Right lobe of liver (tissue), 6 donors: Measurements from ENCODE around the gene PPFIA4. TPM values are rescaled to one million over a fixed set of nuclear protein-coding genes. Genes with fewer than 3 reads are reported as not detected.

Source experiments
- ATAC-seq, 4 donors: fragments of 200-7000 bp; cut with Tn5 transposase; one replicate each; pipeline ENCODE4 v1.9.1; 2020; ENCODE audit warnings: mild to moderate bottlenecking in 4 of 4, moderate library complexity in 4 of 4
- DNase-seq, 3 donors: peaks; one replicate each; pipeline ENCODE4 v3.0.0-alpha.2; 2020
- H3K27ac ChIP-seq, 3 donors: fragments of 200-600 bp; one replicate each; pipeline ENCODE4 v1.8.0; 2022
- H3K27me3 ChIP-seq, 2 donors: fragments of 200-600 bp; one replicate each; pipeline ENCODE4 v1.8.0; 2022
- H3K36me3 ChIP-seq, 4 donors: fragments of 200-600 bp; sonication (generic) in 1 of 4; one replicate each; pipeline versions ENCODE4 v1.5.1 to v1.8.0; 2017 to 2022; ENCODE audit warnings: control low read depth in 1 of 4
- H3K4me1 ChIP-seq, 4 donors: fragments of 200-600 bp; sonication (generic) in 1 of 4; one replicate each; pipeline versions ENCODE4 v1.5.1 to v1.8.0; 2017 to 2022; ENCODE audit warnings: control low read depth in 1 of 4
- H3K4me3 ChIP-seq, 3 donors: fragments of 200-600 bp; one replicate each; pipeline ENCODE4 v1.8.0; 2022
- H3K9me3 ChIP-seq, 4 donors: fragments of 200-600 bp; sonication (generic) in 1 of 4; one replicate each; pipeline versions ENCODE4 v1.5.1 to v1.8.0; 2017 to 2022; ENCODE audit warnings: control low read depth in 1 of 4
- POLR2A ChIP-seq: fragments of 450-650 bp; IDR thresholded peaks from one replicate; pipeline ENCODE4 v1.6.1; 2017; ENCODE audit warnings: antibody characterized with exemption, mild to moderate bottlenecking
- WGBS: methylation state at CpG from one replicate; pipeline ENCODE4 v1.1.6; 2018; ENCODE audit warnings: low coverage, low lambda C conversion rate; ENCODE audit not compliant: insufficient coverage; ENCODE audit errors: missing lambda C conversion rate; 5-methylcytosine and 5-hydroxymethylcytosine counted together
- intact Hi-C, 2 donors: fragments of 100-400 bp; cut with DNase I; formaldehyde crosslinking; loops; one replicate each; pipeline versions ENCODE4 v1.11.2 to v1.14.1; 2022
- total RNA-seq, 6 experiments: library from RNA; depleted of rRNA in 2 of 6; stranded (reverse); fragments of >200 nt in 2 of 6; fragmentation: NEBNext Ultra II Directional in 3 of 6; extraction: Animal tissue kit (Norgen Biotek cat#: 25700) in 3 of 6; gene quantifications; one replicate each; pipeline versions ENCODE4 v1.1.0 to v1.2.4, GENCODE V29; 2016 to 2023
- TF ChIP-seq, protein P1 (sequence below), 4 donors: fragments of 200-600 bp in 3 of 4; fragments of 450-650 bp in 1 of 4; IDR thresholded peaks; one replicate each; pipeline versions ENCODE4 v1.5.1 to v1.8.0; 2016 to 2022; ENCODE audit warnings: antibody characterized with exemption in 4 of 4, mild to moderate bottlenecking in 2 of 4
- donor health status: DM: no; HTN: yes; CAD: no.
- donor health status: DM: no; HTN: no; CAD: no.
- donor health status: DM: no; HTN: no; CAD: no.
- donor health status: DM: no; HTN: yes; CAD: no.
- donor health status: DM: no; HTN: yes; CAD: no.

The PPFIA4 gene
- total RNA-seq, 6 experiments from 2014 or later: 0.18 to 5.5 (median 0.49) TPM; not detected in 1

- H3K36me3 ChIP-seq: no peaks in the 10 kb centered on the region
- no peaks in the 10 kb centered on the region for H3K9me3 ChIP-seq
- no peak overlapping the region for H3K27ac ChIP-seq
- H3K4me3 ChIP-seq: no peak overlapping the region
- H3K27me3 ChIP-seq: no peaks in the 10 kb centered on the region
- DNase-seq (no peak), ATAC-seq (no peak)
- 94% methylated on average over 3 of the region's 17 CpGs for WGBS
- TF ChIP-seq POLR2A: no peak
- TF ChIP-seq, protein P1, sequence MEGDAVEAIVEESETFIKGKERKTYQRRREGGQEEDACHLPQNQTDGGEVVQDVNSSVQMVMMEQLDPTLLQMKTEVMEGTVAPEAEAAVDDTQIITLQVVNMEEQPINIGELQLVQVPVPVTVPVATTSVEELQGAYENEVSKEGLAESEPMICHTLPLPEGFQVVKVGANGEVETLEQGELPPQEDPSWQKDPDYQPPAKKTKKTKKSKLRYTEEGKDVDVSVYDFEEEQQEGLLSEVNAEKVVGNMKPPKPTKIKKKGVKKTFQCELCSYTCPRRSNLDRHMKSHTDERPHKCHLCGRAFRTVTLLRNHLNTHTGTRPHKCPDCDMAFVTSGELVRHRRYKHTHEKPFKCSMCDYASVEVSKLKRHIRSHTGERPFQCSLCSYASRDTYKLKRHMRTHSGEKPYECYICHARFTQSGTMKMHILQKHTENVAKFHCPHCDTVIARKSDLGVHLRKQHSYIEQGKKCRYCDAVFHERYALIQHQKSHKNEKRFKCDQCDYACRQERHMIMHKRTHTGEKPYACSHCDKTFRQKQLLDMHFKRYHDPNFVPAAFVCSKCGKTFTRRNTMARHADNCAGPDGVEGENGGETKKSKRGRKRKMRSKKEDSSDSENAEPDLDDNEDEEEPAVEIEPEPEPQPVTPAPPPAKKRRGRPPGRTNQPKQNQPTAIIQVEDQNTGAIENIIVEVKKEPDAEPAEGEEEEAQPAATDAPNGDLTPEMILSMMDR (IDR thresholded peaks at IDR 0.05): no peak
- intact Hi-C loops: no loop called here
- no peaks in the 10 kb centered on the region for H3K4me1 ChIP-seq
Observed at GRCh38 chr1:203045336-203045735, 19.0 kb downstream of the PPFIA4 start.

- 78% methylated on average over 6 of the region's 16 CpGs for WGBS
- ATAC-seq (peak in 1 of 4 donors; percentile 36), DNase-seq (no peak)
- Histone ChIP-seq H3K27me3 (no peaks in the 10 kb centered on the region), H3K4me3 (no peak overlapping the region), H3K9me3 (no peaks in the 10 kb centered on the region), H3K36me3 (no peaks in the 10 kb centered on the region), H3K4me1 (no peaks in the 10 kb centered on the region), H3K27ac (no peak overlapping the region)
- TF ChIP-seq, protein P1 (IDR thresholded peaks at IDR 0.05): no peak
- TF ChIP-seq POLR2A: no peak
- intact Hi-C loops: no loop called here
Observed at GRCh38 chr1:203045821-203046594, 19.7 kb downstream of the PPFIA4 start.

DNA sequence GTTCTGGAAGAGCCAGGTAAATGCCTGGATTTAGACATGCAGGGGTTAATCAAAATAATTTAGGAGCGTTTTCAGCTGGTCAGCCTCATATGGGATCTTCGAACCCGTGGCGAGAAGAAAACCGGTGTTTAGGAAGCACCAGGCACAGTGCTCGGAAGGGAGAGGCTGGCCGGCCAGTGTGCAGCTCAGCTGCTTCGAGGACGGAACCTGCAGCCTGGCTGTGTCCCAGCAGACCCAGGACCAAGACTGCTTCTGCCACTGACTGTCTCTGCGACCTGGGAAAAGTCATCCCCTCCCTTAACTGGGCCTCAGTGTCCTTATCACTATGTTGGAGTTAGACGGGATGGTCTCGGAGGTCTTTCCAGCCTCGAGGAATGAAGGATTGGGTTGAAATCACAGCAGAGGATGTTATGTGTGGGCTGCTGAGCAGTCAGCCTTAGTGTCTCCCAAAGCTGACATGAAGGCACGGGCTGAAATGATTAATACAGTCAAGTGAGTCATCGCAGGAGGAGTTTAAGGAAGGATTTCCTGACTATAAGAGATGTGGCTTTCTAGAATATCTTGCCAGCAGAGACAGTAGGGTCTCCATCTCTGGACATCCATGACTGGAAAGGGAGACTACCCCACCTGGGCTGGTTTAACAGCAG is 20.8 kb downstream of the PPFIA4 start:
- Histone ChIP-seq H3K27me3 (no peaks in the 10 kb centered on the region), H3K4me3 (no peak overlapping the region), H3K27ac (no peak overlapping the region), H3K9me3 (no peaks in the 10 kb centered on the region), H3K4me1 (no peaks in the 10 kb centered on the region), H3K36me3 (no peaks in the 10 kb centered on the region)
- DNase-seq (no peak), ATAC-seq (peak; percentile 38 to 68 (median 55))
- intact Hi-C loops: no loop called here
- TF ChIP-seq, protein P1 (IDR thresholded peaks at IDR 0.05): no peak
- no peak for TF ChIP-seq POLR2A
- WGBS: 64% methylated on average over 4 of the region's 15 CpGs

DNA sequence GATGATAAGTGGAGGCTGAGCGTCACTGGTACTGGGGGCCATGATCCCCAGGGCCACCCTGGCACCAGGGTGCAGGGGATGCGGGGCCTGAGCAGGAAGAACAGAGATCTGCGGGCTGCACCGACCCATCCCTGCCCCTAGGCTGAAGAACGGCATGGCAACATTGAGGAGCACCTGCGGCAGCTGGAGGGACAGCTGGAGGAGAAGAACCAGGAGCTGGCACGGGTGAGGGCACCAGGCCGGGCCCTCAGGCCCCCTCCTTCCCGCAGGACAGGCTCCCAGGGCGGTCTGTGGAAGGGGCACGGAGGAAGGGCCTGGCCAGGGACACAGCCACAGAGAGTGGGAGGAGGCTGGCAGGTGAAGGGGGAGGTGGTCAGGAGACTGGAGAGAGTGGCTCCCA is 21.8 kb downstream of the PPFIA4 start:
- DNase-seq: no peak
- no peaks in the 10 kb centered on the region for H3K9me3 ChIP-seq
- H3K27me3 ChIP-seq: no peaks in the 10 kb centered on the region
- no peak for ATAC-seq
- intact Hi-C loops: no loop called here
- H3K4me3 ChIP-seq: no peak overlapping the region
- no peak for TF ChIP-seq POLR2A
- TF ChIP-seq, protein P1 (IDR thresholded peaks at IDR 0.05): no peak
- H3K36me3 ChIP-seq: no peaks in the 10 kb centered on the region
- WGBS: 81% methylated on average over 3 of the region's 11 CpGs
- no peaks in the 10 kb centered on the region for H3K4me1 ChIP-seq
- no peak overlapping the region for H3K27ac ChIP-seq
